H1 (cell line): ENCODE data around the gene TBC1D25. TPM values are rescaled to one million over a fixed set of nuclear protein-coding genes. Genes with fewer than 3 reads are reported as not detected.

ENCODE experiments used
- CTCF ChIA-PET: fragments of 300-600 bp; sonication (Branson Sonifier 250); formaldehyde crosslinking; loops from one replicate; lab custom pipeline; 2021; ENCODE audit not compliant: partially characterized antibody; lab: Charles Lee
- POLR2A ChIA-PET: fragments of 300-600 bp; sonication (Branson Sonifier 250); formaldehyde crosslinking; loops from one replicate; lab custom pipeline; 2021; ENCODE audit warnings: inconsistent platforms; ENCODE audit not compliant: partially characterized antibody; lab: Charles Lee
- DNase-seq, 2 experiments: peaks; one replicate each; pipeline versions ENCODE4 v3.0.0 to v3.0.0-alpha.2; 2010 to 2022; ENCODE audit warnings: low spot score in 2 of 2, low read depth in 1 of 2, mixed read lengths in 1 of 2
- FAIRE-seq: peaks from 2 replicates; lab custom pipeline; 2011; peaks lifted over from hg19 to GRCh38; lab: Jason Lieb, UNC
- H2AFZ ChIP-seq: 2 replicates; pipeline ENCODE4 v1.8.1; 2012; ENCODE audit warnings: low read length, inconsistent platforms
- H2AK5ac ChIP-seq: 2 replicates; pipeline ENCODE4 v1.6.1; 2013; ENCODE audit warnings: low read depth, low read length
- H2BK120ac ChIP-seq: replicated peaks from 2 replicates; pipeline ENCODE3; 2013; ENCODE audit warnings: low read depth, low read length, inconsistent platforms
- H2BK12ac ChIP-seq: 2 replicates; pipeline ENCODE4 v1.6.1; 2013; ENCODE audit warnings: low read depth, low read length
- H2BK15ac ChIP-seq: 2 replicates; pipeline ENCODE4 v1.6.1; 2013; ENCODE audit warnings: low read length
- H2BK20ac ChIP-seq: 2 replicates; pipeline ENCODE4 v1.6.1; 2013; ENCODE audit warnings: low read length
- H2BK5ac ChIP-seq: 2 replicates; pipeline ENCODE4 v1.6.1; 2013; ENCODE audit warnings: low read depth, low read length
- H3K14ac ChIP-seq: 2 replicates; pipeline ENCODE4 v1.6.1; 2013; ENCODE audit warnings: inconsistent platforms; ENCODE audit not compliant: insufficient read length
- H3K18ac ChIP-seq: 2 replicates; pipeline ENCODE4 v1.6.1; 2013; ENCODE audit warnings: low read length; ENCODE audit errors: extremely low read depth
- H3K23ac ChIP-seq: 2 replicates; pipeline ENCODE4 v1.6.1; 2013; ENCODE audit warnings: inconsistent platforms; ENCODE audit not compliant: insufficient read length
- H3K23me2 ChIP-seq: 2 replicates; pipeline ENCODE4 v1.6.1; 2013; ENCODE audit warnings: low read depth, low read length
- H3K27ac ChIP-seq: 2 replicates; pipeline ENCODE4 v1.6.1; 2011; ENCODE audit warnings: low read depth, low read length, inconsistent platforms
- H3K27me3 ChIP-seq, 4 experiments: replicated peaks in 1 of 4; 1 replicate in 1 of 4; 2 replicates in 3 of 4; pipeline versions ENCODE4 v1.6.1 to v1.8.1; 2011 to 2013; ENCODE audit warnings: low read length in 3 of 4, mild to moderate bottlenecking in 3 of 4, inconsistent platforms in 2 of 4, mixed read lengths in 2 of 4, moderate library complexity in 1 of 4; ENCODE audit not compliant: control insufficient read depth in 3 of 4, insufficient read depth in 3 of 4; ENCODE audit errors: extremely low read depth in 1 of 4
- H3K36me3 ChIP-seq, 4 experiments: 2 replicates each; pipeline versions ENCODE4 v1.6.1 to v1.8.1; 2011 to 2013; ENCODE audit warnings: mild to moderate bottlenecking in 4 of 4, low read length in 3 of 4, moderate library complexity in 2 of 4, control low read depth in 1 of 4, inconsistent platforms in 1 of 4; ENCODE audit not compliant: insufficient read depth in 4 of 4, control insufficient read depth in 2 of 4
- H3K4ac ChIP-seq: replicated peaks from 2 replicates; pipeline ENCODE3; 2013; ENCODE audit warnings: low read length, low read depth, mixed read lengths, inconsistent platforms; ENCODE audit not compliant: insufficient read length
- H3K4me1 ChIP-seq, 4 experiments: replicated peaks in 1 of 4; 1 replicate in 1 of 4; 2 replicates in 3 of 4; pipeline versions ENCODE4 v1.6.1 to v1.8.1; 2011 to 2013; ENCODE audit warnings: low read length in 3 of 4, inconsistent platforms in 2 of 4, mixed read lengths in 1 of 4; ENCODE audit not compliant: insufficient read depth in 4 of 4, control insufficient read depth in 3 of 4
- H3K4me2 ChIP-seq, 2 experiments: 2 replicates each; pipeline versions ENCODE4 v1.6.1 to v1.8.1; 2011 to 2013; ENCODE audit warnings: low read depth in 2 of 2, low read length in 2 of 2, control low read depth in 1 of 2, inconsistent platforms in 1 of 2, mild to moderate bottlenecking in 1 of 2; ENCODE audit not compliant: insufficient read depth in 1 of 2
- H3K4me3 ChIP-seq, 4 experiments: fragments of 200-600, 300-600 bp in 1 of 4; sonication (generic), shearing (Covaris generic), sonication (Bioruptor Twin) in 1 of 4; 2 replicates each; pipeline versions ENCODE4 v1.5.1 to v1.8.1; 2011 to 2016; ENCODE audit warnings: low read length in 4 of 4, low read depth in 3 of 4, control low read depth in 2 of 4, inconsistent platforms in 2 of 4, mild to moderate bottlenecking in 2 of 4, mixed read lengths in 1 of 4, moderate library complexity in 1 of 4; ENCODE audit not compliant: insufficient read depth in 2 of 4; ENCODE audit errors: extremely low read depth in 1 of 4
- H3K56ac ChIP-seq: replicated peaks from 2 replicates; pipeline ENCODE3; 2013; ENCODE audit warnings: low read depth, mild to moderate bottlenecking, mixed read lengths, low read length, inconsistent platforms; ENCODE audit not compliant: insufficient read length
- H3K79me1 ChIP-seq: 2 replicates; pipeline ENCODE4 v1.6.1; 2013; ENCODE audit warnings: low read depth, low read length, control low read depth
- H3K79me2 ChIP-seq, 2 experiments: 2 replicates each; pipeline versions ENCODE4 v1.6.1 to v1.8.1; 2012 to 2013; ENCODE audit warnings: low read length in 2 of 2, mild to moderate bottlenecking in 2 of 2, inconsistent platforms in 1 of 2; ENCODE audit not compliant: insufficient read depth in 2 of 2, control insufficient read depth in 1 of 2
- H3K9ac ChIP-seq, 4 experiments: replicated peaks in 1 of 4; 1 replicate in 1 of 4; 2 replicates in 3 of 4; pipeline versions ENCODE4 v1.6.1 to v1.8.1; 2011 to 2013; ENCODE audit warnings: low read depth in 3 of 4, low read length in 3 of 4, control low read depth in 2 of 4, mild to moderate bottlenecking in 2 of 4, moderate library complexity in 2 of 4, inconsistent platforms in 1 of 4; ENCODE audit errors: extremely low read depth in 1 of 4
- H3K9me3 ChIP-seq, 2 experiments: 2 replicates each; pipeline versions ENCODE4 v1.6.1 to v1.8.1; 2012 to 2013; ENCODE audit warnings: mild to moderate bottlenecking in 2 of 2, moderate library complexity in 2 of 2, control low read depth in 1 of 2, inconsistent platforms in 1 of 2, low read depth in 1 of 2, low read length in 1 of 2, mixed read lengths in 1 of 2; ENCODE audit not compliant: insufficient read depth in 2 of 2
- H4K20me1 ChIP-seq, 2 experiments: replicated peaks in 1 of 2; 2 replicates each; pipeline versions ENCODE3 to v1.8.1; 2011 to 2013; ENCODE audit warnings: inconsistent platforms in 2 of 2, low read length in 2 of 2, mild to moderate bottlenecking in 1 of 2; ENCODE audit not compliant: insufficient read depth in 2 of 2, control insufficient read depth in 1 of 2
- H4K5ac ChIP-seq: 2 replicates; pipeline ENCODE4 v1.6.1; 2013; ENCODE audit warnings: low read length, low read depth, mixed read lengths, inconsistent platforms; ENCODE audit not compliant: insufficient read length
- H4K8ac ChIP-seq: 2 replicates; pipeline ENCODE4 v1.8.0; 2013; ENCODE audit warnings: mild to moderate bottlenecking, moderate library complexity, low read length, inconsistent platforms; ENCODE audit not compliant: insufficient read depth; ENCODE audit errors: extremely low read depth
- H4K91ac ChIP-seq: replicated peaks from 2 replicates; pipeline ENCODE3; 2013; ENCODE audit warnings: low read length, mixed read lengths, inconsistent platforms; ENCODE audit not compliant: insufficient read length
- BCL11A ChIP-seq, 2 experiments: IDR thresholded peaks; one replicate each; pipeline ENCODE4 v1.6.1; 2011; ENCODE audit warnings: low read depth in 2 of 2, low read length in 2 of 2, mild to moderate bottlenecking in 2 of 2
- CBX5 ChIP-seq: fragments of 300-800, 300-1000 bp; sonication (generic); IDR thresholded peaks from 2 replicates; pipeline ENCODE4 v1.7.1; 2016; ENCODE audit warnings: antibody characterized with exemption, low read length, low read depth
- CHD1 ChIP-seq: IDR thresholded peaks from 2 replicates; pipeline ENCODE4 v1.6.1; 2012; ENCODE audit warnings: low read depth, low read length, improper control_type of control experiment
- GTF2F1 ChIP-seq: IDR thresholded peaks from 2 replicates; pipeline ENCODE4 v1.6.1; 2012; ENCODE audit warnings: low read depth, low read length, improper control_type of control experiment, borderline replicate concordance
- KDM4A ChIP-seq: IDR thresholded peaks from one replicate; pipeline ENCODE4 v1.7.1; 2012; ENCODE audit warnings: low read depth, mild to moderate bottlenecking, moderate library complexity, low read length, inconsistent platforms; ENCODE audit not compliant: severe bottlenecking
- PHF8 ChIP-seq: fragments of 200-600 bp; sonication (generic); conservative IDR thresholded peaks from 2 replicates; pipeline ENCODE4 v1.7.1; 2012; ENCODE audit warnings: low read depth, mild to moderate bottlenecking, inconsistent platforms, low read length, moderate library complexity
- POU5F1 ChIP-seq: IDR thresholded peaks from 2 replicates; pipeline ENCODE4 v1.6.1; 2011; ENCODE audit warnings: low read depth, mild to moderate bottlenecking, low read length, moderate library complexity
- USF2 ChIP-seq: IDR thresholded peaks from 2 replicates; pipeline ENCODE4 v1.6.1; 2011; ENCODE audit warnings: low read length, improper control_type of control experiment
- WGBS, 2 experiments: shearing (Covaris generic) in 1 of 2; methylation state at CpG; one replicate each; pipeline versions ENCODE4 v1.1.6 to v1.1.7; 2013 to 2015; ENCODE audit warnings: low lambda C conversion rate in 2 of 2, mixed read lengths in 2 of 2, inconsistent platforms in 1 of 2, low coverage in 1 of 2, missing lambda C conversion rate in 1 of 2; ENCODE audit not compliant: insufficient replicate concordance in 2 of 2, insufficient coverage in 1 of 2, insufficient read length in 1 of 2; ENCODE audit errors: extremely low coverage in 1 of 2, missing lambda C conversion rate in 1 of 2; 5-methylcytosine and 5-hydroxymethylcytosine counted together
- polyA plus RNA-seq, 7 experiments: library from polyadenylated mRNA; depleted of rRNA in 3 of 7; stranded (reverse) in 5 of 7; unstranded in 2 of 7; fragments of >200 nt in 5 of 7; fragments of 200-250 nt in 2 of 7; gene quantifications; 1 replicate in 5 of 7; 2 replicates in 1 of 7; 4 replicates in 1 of 7; pipeline versions ENCODE4 v1.2.1 to v1.2.3, GENCODE V29; 2011 to 2013; ENCODE audit warnings: missing spikeins in 2 of 7, mixed read lengths in 2 of 7
- total RNA-seq: library from RNA; stranded (reverse); fragmentation: NEBNext Ultra II Directional; extraction: Animal tissue kit (Norgen Biotek cat#: 25700); gene quantifications from 2 replicates; pipeline ENCODE4 v1.2.1, GENCODE V29; 2021

TBC1D25 gene
- total and polyA plus RNA-seq, 2 of the 8 experiments (the other 6 are each of a cell fraction or from before 2014, with no cell fraction given) = 6.5 to 6.8 TPM

DNA sequence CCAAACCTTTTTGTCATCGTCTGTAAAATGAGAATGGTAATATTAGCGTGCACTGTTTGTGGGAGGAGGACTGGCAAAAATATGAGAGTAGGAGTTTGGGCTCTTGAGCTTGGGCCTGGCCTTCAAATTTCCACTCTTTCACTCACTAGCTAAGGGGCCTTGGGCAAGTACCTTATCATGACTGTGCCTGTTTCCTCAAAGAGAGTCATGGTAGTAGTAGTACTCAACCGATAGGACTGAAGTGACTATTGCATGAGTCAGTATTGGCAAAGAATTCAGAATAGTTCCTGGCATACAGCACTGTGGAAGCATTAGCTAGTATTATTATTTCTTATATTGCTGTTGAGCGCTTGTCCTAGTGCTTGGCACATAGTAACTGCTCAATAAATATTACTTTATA is 18.8 kb downstream of the TBC1D25 start:
- Histone ChIP-seq H3K9me3 (no peaks in the 10 kb centered on the region), H2AFZ (no peak overlapping the region), H2BK12ac (no peak overlapping the region), H4K8ac (no peak overlapping the region), H3K27me3 (no peaks in the 10 kb centered on the region), H3K4me1 (no peaks in the 10 kb centered on the region), H2BK5ac (no peak overlapping the region), H3K36me3 (peaks cover 0 to 8% (median under 1%) of the 10 kb centered on the region in 4 experiments; a peak in 3 of 8 replicates), H3K9ac (no peak overlapping the region), H4K5ac (no peak overlapping the region), H3K4me2 (no peak overlapping the region), H3K23ac (no peak overlapping the region), H3K4ac (no peak overlapping the region), H2BK15ac (no peak overlapping the region), H3K79me1 (no peaks in the 10 kb centered on the region), H4K20me1 (no peaks in the 10 kb centered on the region), H2AK5ac (no peak overlapping the region), H3K23me2 (no peaks in the 10 kb centered on the region), H4K91ac (no peak overlapping the region), H3K27ac (no peak overlapping the region), H3K56ac (no peak overlapping the region), H3K4me3 (no peak overlapping the region), H2BK20ac (no peak overlapping the region), H3K79me2 (no peaks in the 10 kb centered on the region), H3K18ac (no peak overlapping the region), H2BK120ac (no peak overlapping the region), H3K14ac (no peak overlapping the region)
- DNase-seq = no peak
- TF ChIP-seq GTF2F1 (no peak), PHF8 (no peak), CBX5 (no peak), POU5F1 (no peak), KDM4A (no peak), CHD1 (no peak), USF2 (no peak), BCL11A (IDR thresholded peaks at IDR 0.05; ENCODE audit: low read depth in 2 of 2, low read length in 2 of 2) (no peak)
- no peak for FAIRE-seq
- 95% methylated on average over 4 of the region's 4 CpGs; no CpG with 5 or more reads in 1 of the 2 experiments for WGBS, 2 experiments
- POLR2A ChIA-PET = interaction anchor here (1.9 kb wide), 1 partner anchor 16 kb away, joined by 6 read pairs; the partner anchor contains the start of gene RBM3
- CTCF ChIA-PET = no interaction called here
